ENCODE data around the gene PKNOX2.

Gene PKNOX2

GRCh38 chr11:125364121-125364826 is 199.7 kb downstream of the PKNOX2 start:
- no peak for DNase-seq (ENCODE audit: low spot score)

- no peak for DNase-seq (ENCODE audit: low spot score)
Observed at GRCh38 chr11:125365196-125365931, 200.8 kb downstream of the PKNOX2 start.

- no peak for DNase-seq (ENCODE audit: low spot score)
Observed at GRCh38 chr11:125367710-125368109, 203.2 kb downstream of the PKNOX2 start.

GRCh38 chr11:125368757-125369156 is 204.2 kb downstream of the PKNOX2 start:
- no peak for DNase-seq (ENCODE audit: low spot score)

- no peak for DNase-seq (ENCODE audit: low spot score)
Observed at GRCh38 chr11:125369808-125370207, 205.3 kb downstream of the PKNOX2 start.

- DNase-seq (ENCODE audit: low spot score) = no peak
Observed at GRCh38 chr11:125370561-125371389, 206.2 kb downstream of the PKNOX2 start.

- DNase-seq (ENCODE audit: low spot score) = no peak
Observed at GRCh38 chr11:125371431-125371935, 206.9 kb downstream of the PKNOX2 start.

GRCh38 chr11:125372088-125372487 is 207.5 kb downstream of the PKNOX2 start:
- DNase-seq (ENCODE audit: low spot score) = no peak

- DNase-seq (ENCODE audit: low spot score) = no peak
Observed at GRCh38 chr11:125372911-125373310, 208.4 kb downstream of the PKNOX2 start.

- DNase-seq (ENCODE audit: low spot score) = no peak
Observed at GRCh38 chr11:125373426-125374391, 209.2 kb downstream of the PKNOX2 start.

- no peak for DNase-seq (ENCODE audit: low spot score)
Observed at GRCh38 chr11:125374398-125374797, 209.8 kb downstream of the PKNOX2 start.

- DNase-seq (ENCODE audit: low spot score) = no peak
Observed at GRCh38 chr11:125375146-125375545, 210.6 kb downstream of the PKNOX2 start.

GRCh38 chr11:125376117-125376516 is 211.6 kb downstream of the PKNOX2 start:
- DNase-seq (ENCODE audit: low spot score) = no peak

- DNase-seq (ENCODE audit: low spot score) = no peak
Observed at GRCh38 chr11:125376856-125377255, 212.3 kb downstream of the PKNOX2 start.

GRCh38 chr11:125378083-125378482 is 213.5 kb downstream of the PKNOX2 start:
- no peak for DNase-seq (ENCODE audit: low spot score)

- no peak for DNase-seq (ENCODE audit: low spot score)
Observed at GRCh38 chr11:125378571-125378970, 214.0 kb downstream of the PKNOX2 start.

- DNase-seq (ENCODE audit: low spot score) = no peak
Observed at GRCh38 chr11:125379565-125379964, 215.0 kb downstream of the PKNOX2 start.

GRCh38 chr11:125379981-125380380 is 215.4 kb downstream of the PKNOX2 start:
- no peak for DNase-seq (ENCODE audit: low spot score)

- no peak for DNase-seq (ENCODE audit: low spot score)
Observed at GRCh38 chr11:125380756-125381445, 216.3 kb downstream of the PKNOX2 start.

- DNase-seq (ENCODE audit: low spot score) = no peak
Observed at GRCh38 chr11:125381499-125382044, 217.0 kb downstream of the PKNOX2 start.

Measured in HuH-7.5 (cell line).